ENCODE measurements around the gene GRIN3B.
"Not testable (repeated sequence)": the region's sequence is repeated elsewhere in the genome, so short reads cannot be mapped to it uniquely, and the experiment has no call there.

The GRIN3B gene

GRCh38 chr19:1020868-1021425 lies 20.7 kb downstream of the GRIN3B start, which contains the start of gene TMEM259:
Gene TMEM259 (minus strand): TSS chr19:1021123. CDS start chr19:1020996, 127 bp downstream.
- DNase-seq = peak; percentile 96

DNA sequence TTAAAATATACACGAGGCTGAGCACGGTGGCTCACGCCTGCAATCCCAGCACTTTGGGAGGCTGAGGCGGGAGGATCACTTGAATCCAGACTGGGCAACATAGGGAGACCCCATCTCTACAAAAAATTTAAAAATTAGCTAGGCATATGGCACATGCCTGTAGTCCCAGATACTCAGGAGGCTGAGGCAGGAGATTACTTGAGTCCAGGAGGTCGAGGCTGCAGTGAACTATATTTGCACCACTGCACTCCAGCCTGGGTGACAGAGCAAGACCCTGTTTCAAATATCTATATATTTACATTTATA lies 23.6 kb downstream of the GRIN3B start:
- DNase-seq = not testable (repeated sequence)

DNA sequence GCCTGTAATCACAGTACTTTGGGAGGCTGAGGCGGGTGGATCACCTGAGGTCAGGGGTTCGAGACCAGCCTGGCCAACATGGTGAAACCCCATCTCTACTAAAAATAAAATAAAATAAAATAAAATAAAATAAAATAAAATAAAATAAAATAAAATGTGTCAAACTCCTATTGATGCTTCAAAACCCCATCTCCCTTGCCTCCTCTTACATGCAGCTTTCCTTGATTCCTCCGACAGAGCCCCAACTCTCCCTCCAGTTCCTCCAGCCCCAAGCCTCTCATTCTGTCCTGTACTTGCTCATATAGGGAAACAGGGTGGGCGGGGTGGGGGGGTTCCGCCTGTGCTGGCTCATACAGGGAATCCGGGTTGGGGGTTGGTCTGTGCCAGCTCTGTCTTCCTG lies 24.9 kb downstream of the GRIN3B start:
- DNase-seq = not testable (repeated sequence)

GRCh38 chr19:1025960-1026782 lies 26.0 kb downstream of the GRIN3B start, which contains the start of gene CNN2:
Gene CNN2 (plus strand): TSS chr19:1026608. CDS start chr19:1026662, 54 bp downstream.
- peak; percentile 54 for DNase-seq

DNA sequence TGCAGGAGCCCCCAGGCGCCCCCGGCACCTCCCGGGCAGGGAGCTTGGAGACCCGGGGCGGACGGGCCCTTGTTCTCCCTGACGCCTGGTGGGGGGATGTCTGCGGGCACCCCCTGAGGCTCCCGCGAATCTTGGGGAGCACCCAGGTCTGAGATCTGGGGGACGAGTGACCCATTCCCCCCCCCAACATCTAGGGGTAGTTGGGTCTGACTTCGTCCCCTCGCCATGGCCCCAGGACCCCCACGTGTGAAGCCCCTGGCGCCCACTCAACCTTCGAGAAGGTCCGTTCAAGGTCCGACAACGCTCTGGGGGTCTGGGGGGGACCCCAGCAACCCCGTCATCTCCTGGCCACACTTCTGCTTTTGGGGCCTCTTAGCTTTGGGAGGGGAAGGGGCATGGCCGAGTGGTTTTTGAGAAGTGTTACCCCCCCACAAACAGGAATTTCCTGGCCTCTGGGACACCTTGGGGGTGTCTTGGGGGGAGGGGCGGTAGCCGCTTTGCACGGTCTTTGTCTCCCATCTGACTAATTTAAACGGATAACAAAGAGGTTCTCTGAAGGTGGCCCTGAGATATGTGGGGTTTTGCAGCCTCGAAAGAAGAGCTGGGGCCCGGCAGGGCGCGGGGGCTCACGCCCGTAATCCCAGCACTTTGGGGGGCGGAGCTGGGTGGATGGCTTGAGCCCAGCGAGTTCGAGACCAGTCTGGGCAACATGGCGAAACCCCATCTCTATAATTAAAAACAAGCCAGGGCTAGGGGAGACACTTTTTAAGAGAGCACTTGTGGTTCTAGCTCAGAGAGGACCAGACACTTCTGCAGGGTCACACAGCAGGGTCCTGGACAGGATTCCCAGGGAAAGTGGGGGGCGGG lies 26.8 kb downstream of the GRIN3B start:
- no peak for DNase-seq

GRCh38 chr19:1027650-1028061 lies 27.4 kb downstream of the GRIN3B start:
- DNase-seq = no peak

GRCh38 chr19:1028062-1028926 lies 28.1 kb downstream of the GRIN3B start:
- peak; percentile 37 for DNase-seq

DNA sequence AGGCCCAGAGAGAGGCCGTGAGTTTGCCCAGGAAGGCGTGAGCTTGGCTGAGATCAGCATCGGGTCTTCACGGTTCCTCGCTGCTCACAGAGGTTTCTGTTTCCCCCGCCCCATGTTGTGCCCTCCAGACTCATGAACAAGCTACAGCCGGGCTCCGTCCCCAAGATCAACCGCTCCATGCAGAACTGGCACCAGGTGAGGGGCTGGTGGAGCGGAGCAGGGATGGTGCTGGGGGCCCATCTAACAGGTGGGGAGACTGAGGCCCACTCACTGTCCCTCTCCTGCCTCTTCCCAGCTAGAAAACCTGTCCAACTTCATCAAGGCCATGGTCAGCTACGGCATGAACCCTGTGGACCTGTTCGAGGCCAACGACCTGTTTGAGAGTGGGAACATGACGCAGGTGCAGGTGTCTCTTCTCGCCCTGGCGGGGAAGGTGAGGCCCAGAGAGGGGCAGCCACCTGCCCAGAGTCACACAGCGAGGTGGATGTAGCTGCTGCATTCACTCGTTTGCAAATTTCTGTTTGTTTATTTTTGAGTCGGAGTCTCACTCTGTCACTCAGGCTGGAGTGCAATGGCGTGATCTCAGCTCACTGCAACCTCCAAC lies 32.1 kb downstream of the GRIN3B start:
- no peak for DNase-seq

DNA sequence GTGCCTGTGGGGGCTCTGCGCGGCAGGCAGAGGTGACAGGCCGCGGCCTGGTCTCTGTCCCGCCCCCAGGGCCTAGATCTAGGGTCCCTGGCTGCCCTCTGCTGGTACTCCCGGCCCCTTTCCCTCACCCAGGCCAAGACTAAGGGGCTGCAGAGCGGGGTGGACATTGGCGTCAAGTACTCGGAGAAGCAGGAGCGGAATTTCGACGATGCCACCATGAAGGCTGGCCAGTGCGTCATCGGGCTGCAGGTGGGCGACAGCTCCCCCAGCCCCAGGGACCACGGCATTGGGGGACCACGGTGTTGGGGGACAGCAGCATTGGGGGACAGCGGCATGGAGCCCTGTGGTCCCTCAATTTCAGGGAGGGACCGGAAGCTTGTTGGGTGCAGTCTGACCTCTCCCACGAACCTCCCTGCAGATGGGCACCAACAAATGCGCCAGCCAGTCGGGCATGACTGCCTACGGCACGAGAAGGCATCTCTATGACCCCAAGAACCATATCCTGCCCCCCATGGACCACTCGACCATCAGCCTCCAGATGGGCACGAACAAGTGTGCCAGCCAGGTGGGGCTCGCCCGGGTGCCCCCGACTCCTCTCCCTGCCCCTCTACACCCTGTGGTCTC lies 35.9 kb downstream of the GRIN3B start:
- DNase-seq = no peak

DNA sequence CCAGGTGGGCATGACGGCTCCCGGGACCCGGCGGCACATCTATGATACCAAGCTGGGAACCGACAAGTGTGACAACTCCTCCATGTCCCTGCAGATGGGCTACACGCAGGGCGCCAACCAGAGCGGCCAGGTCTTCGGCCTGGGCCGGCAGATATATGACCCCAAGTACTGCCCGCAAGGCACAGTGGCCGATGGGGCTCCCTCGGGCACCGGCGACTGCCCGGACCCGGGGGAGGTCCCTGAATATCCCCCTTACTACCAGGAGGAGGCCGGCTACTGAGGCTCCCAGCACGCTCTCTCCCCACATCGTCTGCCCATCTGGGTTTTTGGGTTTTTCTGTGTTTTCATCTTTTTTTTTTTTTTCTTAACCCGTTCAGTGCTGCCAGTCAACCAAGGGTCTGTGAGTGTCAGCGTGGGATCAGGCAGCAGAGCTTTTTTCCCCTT lies 37.4 kb downstream of the GRIN3B start:
- no peak for DNase-seq

GRCh38 chr19:1038978-1039645 lies 38.9 kb downstream of the GRIN3B start:
- DNase-seq = no peak

DNA sequence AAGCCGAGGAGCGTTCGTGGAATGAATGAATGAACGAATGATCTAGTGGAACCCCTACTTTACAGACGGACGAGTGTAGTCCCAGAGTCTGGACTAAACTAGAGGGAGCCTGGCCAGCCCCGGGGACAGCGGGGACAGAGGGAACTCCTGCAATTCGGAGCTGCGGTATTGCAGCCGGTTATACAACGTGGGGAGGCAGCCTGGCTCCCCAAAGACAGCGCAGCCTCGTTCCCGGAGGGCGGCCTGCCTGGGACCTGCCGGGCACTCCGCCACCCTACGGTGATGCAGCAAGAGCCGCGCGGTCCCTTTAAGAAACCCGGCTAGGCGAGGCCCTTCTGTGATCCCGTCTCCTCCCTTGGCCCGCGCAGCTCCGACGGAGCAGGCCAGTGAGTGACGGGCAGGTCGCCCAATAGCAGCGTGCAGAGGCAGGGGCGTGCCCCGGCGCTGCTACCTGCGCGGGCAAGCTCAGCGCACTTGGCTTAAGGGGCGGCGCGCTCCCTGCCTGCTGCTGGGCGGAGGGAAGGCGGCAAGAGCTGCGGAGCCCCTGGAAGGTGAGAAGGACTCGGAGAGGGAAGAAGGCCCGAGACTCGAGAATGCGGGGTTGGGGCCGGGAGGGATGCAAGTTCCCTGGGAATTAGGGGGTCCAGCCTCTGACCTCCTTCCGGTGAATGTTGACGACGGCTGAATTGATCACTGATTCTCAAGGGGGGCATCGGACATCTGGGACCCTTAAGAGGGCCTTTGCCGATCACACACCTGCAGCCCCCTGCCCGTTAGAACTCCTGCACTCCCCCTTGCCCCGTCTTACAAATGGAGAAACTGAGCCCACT lies 39.6 kb downstream of the GRIN3B start, which contains the start of gene ABCA7:
TSS of gene ABCA7 (plus strand) at position 462 of the 830 bp plus-strand sequence. CDS start 1,255 bp downstream, outside the sequence.
- peak; percentile 99 for DNase-seq

- peak; percentile 85 for DNase-seq
Measured at GRCh38 chr19:1040476-1041271, 40.5 kb downstream of the GRIN3B start.

DNA sequence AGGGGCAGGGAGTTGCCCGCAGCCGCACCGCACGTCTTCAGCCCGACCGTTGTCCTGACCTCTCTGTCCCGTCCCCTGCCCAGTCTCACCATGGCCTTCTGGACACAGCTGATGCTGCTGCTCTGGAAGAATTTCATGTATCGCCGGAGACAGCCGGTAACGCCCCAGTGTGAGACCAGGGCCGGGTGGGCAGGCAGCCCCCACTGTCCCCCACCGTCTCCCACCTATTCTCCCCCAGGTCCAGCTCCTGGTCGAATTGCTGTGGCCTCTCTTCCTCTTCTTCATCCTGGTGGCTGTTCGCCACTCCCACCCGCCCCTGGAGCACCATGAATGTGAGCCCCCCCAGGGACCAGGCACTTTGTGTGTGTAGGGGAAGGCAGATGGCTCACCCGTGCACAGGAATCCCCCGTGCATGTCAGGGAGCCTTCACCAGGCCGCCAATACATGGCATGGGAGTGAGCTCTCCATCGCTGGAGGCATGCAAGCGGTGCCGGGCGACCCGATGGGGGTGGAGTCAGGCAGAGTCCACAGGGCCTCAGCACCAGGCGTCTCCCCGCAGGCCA lies 41.1 kb downstream of the GRIN3B start:
- DNase-seq = no peak

DNA sequence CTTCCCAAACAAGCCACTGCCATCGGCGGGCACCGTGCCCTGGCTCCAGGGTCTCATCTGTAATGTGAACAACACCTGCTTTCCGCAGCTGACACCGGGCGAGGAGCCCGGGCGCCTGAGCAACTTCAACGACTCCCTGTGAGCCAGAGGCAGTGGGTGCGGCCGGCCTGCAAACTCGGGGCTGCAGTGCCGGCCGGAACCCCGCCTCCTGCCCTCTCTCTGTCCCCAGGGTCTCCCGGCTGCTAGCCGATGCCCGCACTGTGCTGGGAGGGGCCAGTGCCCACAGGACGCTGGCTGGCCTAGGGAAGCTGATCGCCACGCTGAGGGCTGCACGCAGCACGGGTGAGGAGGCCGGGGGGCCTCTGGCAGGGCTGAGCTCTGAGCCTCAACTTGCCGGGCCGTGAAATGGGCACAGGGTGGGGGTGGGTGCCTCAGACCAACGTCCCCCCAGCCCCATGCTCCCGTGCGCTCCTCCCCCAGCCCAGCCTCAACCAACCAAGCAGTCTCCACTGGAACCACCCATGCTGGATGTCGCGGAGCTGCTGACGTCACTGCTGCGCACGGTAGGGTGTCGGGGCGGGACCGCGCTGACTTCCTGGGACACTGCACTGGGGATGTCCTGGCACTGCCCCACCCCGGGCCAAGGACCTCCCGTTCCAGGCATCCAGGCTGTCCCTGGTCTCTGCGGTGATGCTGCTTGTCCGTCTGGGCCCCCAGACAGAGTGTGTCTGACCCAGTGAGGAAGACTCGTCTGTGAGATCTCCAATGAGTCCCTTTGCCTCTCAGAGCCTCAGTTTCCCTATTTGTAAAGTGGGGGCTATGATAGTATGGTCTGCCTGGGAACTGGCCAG lies 41.8 kb downstream of the GRIN3B start:
- no peak for DNase-seq

DNA sequence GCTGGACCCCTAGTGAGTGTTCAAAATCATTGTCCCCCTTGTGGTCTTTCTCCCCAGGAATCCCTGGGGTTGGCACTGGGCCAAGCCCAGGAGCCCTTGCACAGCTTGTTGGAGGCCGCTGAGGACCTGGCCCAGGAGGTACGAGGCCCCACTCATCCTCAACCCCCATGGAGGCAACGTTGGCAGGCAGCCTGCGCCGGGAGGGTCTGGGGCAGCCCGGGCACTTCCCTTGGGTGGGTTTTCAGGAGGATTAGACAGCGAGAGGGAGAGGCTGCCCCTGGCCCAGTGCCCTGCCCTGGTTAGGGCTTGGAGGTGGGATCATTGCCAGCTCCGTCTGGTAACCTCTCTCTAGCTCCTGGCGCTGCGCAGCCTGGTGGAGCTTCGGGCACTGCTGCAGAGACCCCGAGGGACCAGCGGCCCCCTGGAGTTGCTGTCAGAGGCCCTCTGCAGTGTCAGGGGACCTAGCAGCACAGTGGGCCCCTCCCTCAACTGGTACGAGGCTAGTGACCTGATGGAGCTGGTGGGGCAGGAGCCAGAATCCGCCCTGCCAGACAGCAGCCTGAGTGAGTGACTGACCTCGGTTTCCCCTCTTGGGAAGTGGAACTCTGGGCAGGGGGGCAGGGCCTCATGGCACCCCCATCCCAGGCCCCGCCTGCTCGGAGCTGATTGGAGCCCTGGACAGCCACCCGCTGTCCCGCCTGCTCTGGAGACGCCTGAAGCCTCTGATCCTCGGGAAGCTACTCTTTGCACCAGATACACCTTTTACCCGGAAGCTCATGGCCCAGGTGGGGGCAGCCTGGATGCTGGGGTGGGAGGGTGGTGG lies 42.7 kb downstream of the GRIN3B start:
- DNase-seq = no peak

- no peak for DNase-seq
Measured at GRCh38 chr19:1045247-1045603, 45.0 kb downstream of the GRIN3B start.
